ENCODE results near the gene SRGAP2. TPM values are rescaled to one million over a fixed set of nuclear protein-coding genes. Genes with fewer than 3 reads are reported as not detected.
"Not testable (repeated sequence)": the region's sequence is repeated elsewhere in the genome, so short reads cannot be mapped to it uniquely, and the experiment has no call there.

Gene SRGAP2
- total and polyA plus RNA-seq, 4 experiments from 2014 or later: 2.7 to 56.6 (median 33.7) TPM

GRCh38 chr1:206218285-206218684, 14.9 kb downstream of the SRGAP2 start:
- H3K4me3 ChIP-seq (ENCODE audit: low read length in 2 of 2); H3K27me3 ChIP-seq (ENCODE audit: insufficient read depth, low read length); DNase-seq; H3K9me3 Mint-ChIP-seq; POLR2A ChIA-PET (ENCODE audit: partially characterized antibody); H3K36me3 ChIP-seq (ENCODE audit: insufficient read depth, low read length); H3K9me3 ChIP-seq (ENCODE audit: control insufficient read depth in 1 of 2, low read length in 2 of 2); H3K4me1 ChIP-seq (ENCODE audit: insufficient read depth, low read length); H3K4me1 Mint-ChIP-seq; intact Hi-C loops (cut with micrococcal nuclease); H3K27me3 Mint-ChIP-seq; H3K27ac ChIP-seq (ENCODE audit: low read depth, low read length); H3K4me3 Mint-ChIP-seq; H3K36me3 Mint-ChIP-seq; H3K27ac Mint-ChIP-seq; CTCF ChIA-PET (ENCODE audit: partially characterized antibody): not testable (repeated sequence)

- H3K4me1 ChIP-seq (ENCODE audit: insufficient read depth, low read length); H3K27ac Mint-ChIP-seq; H3K36me3 ChIP-seq (ENCODE audit: insufficient read depth, low read length); H3K27me3 Mint-ChIP-seq; DNase-seq; H3K4me1 Mint-ChIP-seq; H3K36me3 Mint-ChIP-seq; H3K9me3 Mint-ChIP-seq; intact Hi-C loops (cut with micrococcal nuclease); POLR2A ChIA-PET (ENCODE audit: partially characterized antibody); H3K27me3 ChIP-seq (ENCODE audit: insufficient read depth, low read length); H3K4me3 Mint-ChIP-seq; H3K4me3 ChIP-seq (ENCODE audit: low read length in 2 of 2); H3K9me3 ChIP-seq (ENCODE audit: control insufficient read depth in 1 of 2, low read length in 2 of 2); H3K27ac ChIP-seq (ENCODE audit: low read depth, low read length); CTCF ChIA-PET (ENCODE audit: partially characterized antibody): not testable (repeated sequence)
Measured at GRCh38 chr1:206218765-206219164, 15.4 kb downstream of the SRGAP2 start.

GRCh38 chr1:206219514-206220331, 16.4 kb downstream of the SRGAP2 start:
- H3K27me3 Mint-ChIP-seq; H3K9me3 ChIP-seq (ENCODE audit: control insufficient read depth in 1 of 2, low read length in 2 of 2); H3K4me1 ChIP-seq (ENCODE audit: insufficient read depth, low read length); H3K27me3 ChIP-seq (ENCODE audit: insufficient read depth, low read length); H3K27ac Mint-ChIP-seq; CTCF ChIA-PET (ENCODE audit: partially characterized antibody); H3K4me1 Mint-ChIP-seq; H3K4me3 ChIP-seq (ENCODE audit: low read length in 2 of 2); DNase-seq; H3K36me3 Mint-ChIP-seq; H3K4me3 Mint-ChIP-seq; H3K36me3 ChIP-seq (ENCODE audit: insufficient read depth, low read length); intact Hi-C loops (cut with micrococcal nuclease); POLR2A ChIA-PET (ENCODE audit: partially characterized antibody); H3K27ac ChIP-seq (ENCODE audit: low read depth, low read length); H3K9me3 Mint-ChIP-seq: not testable (repeated sequence)

GRCh38 chr1:206220332-206221000, 17.1 kb downstream of the SRGAP2 start:
- DNase-seq; H3K27me3 Mint-ChIP-seq; POLR2A ChIA-PET (ENCODE audit: partially characterized antibody); H3K9me3 Mint-ChIP-seq; H3K4me1 Mint-ChIP-seq; intact Hi-C loops (cut with micrococcal nuclease); H3K4me1 ChIP-seq (ENCODE audit: insufficient read depth, low read length); H3K27ac Mint-ChIP-seq; H3K27me3 ChIP-seq (ENCODE audit: insufficient read depth, low read length); H3K4me3 ChIP-seq (ENCODE audit: low read length in 2 of 2); H3K9me3 ChIP-seq (ENCODE audit: control insufficient read depth in 1 of 2, low read length in 2 of 2); H3K36me3 ChIP-seq (ENCODE audit: insufficient read depth, low read length); H3K27ac ChIP-seq (ENCODE audit: low read depth, low read length); CTCF ChIA-PET (ENCODE audit: partially characterized antibody); H3K36me3 Mint-ChIP-seq: not testable (repeated sequence)
- H3K4me3 Mint-ChIP-seq: peak overlapping the region in 2 of 8 donors; percentile 27 to 51

- H3K4me1 Mint-ChIP-seq; H3K27ac ChIP-seq (ENCODE audit: low read depth, low read length); DNase-seq; H3K4me3 ChIP-seq (ENCODE audit: low read length in 2 of 2); H3K27me3 Mint-ChIP-seq; H3K9me3 ChIP-seq (ENCODE audit: control insufficient read depth in 1 of 2, low read length in 2 of 2); H3K9me3 Mint-ChIP-seq; CTCF ChIA-PET (ENCODE audit: partially characterized antibody); H3K27ac Mint-ChIP-seq; H3K27me3 ChIP-seq (ENCODE audit: insufficient read depth, low read length); POLR2A ChIA-PET (ENCODE audit: partially characterized antibody); H3K4me3 Mint-ChIP-seq; H3K4me1 ChIP-seq (ENCODE audit: insufficient read depth, low read length); H3K36me3 ChIP-seq (ENCODE audit: insufficient read depth, low read length); H3K36me3 Mint-ChIP-seq; intact Hi-C loops (cut with micrococcal nuclease): not testable (repeated sequence)
Measured at GRCh38 chr1:206221585-206221984, 18.2 kb downstream of the SRGAP2 start.

GRCh38 chr1:206224190-206224776, 20.9 kb downstream of the SRGAP2 start:
- H3K36me3 ChIP-seq (ENCODE audit: insufficient read depth, low read length); H3K27me3 ChIP-seq (ENCODE audit: insufficient read depth, low read length); H3K27me3 Mint-ChIP-seq; H3K9me3 Mint-ChIP-seq; intact Hi-C loops (cut with micrococcal nuclease); CTCF ChIA-PET (ENCODE audit: partially characterized antibody); H3K9me3 ChIP-seq (ENCODE audit: control insufficient read depth in 1 of 2, low read length in 2 of 2); POLR2A ChIA-PET (ENCODE audit: partially characterized antibody); H3K27ac Mint-ChIP-seq; DNase-seq; H3K4me1 ChIP-seq (ENCODE audit: insufficient read depth, low read length); H3K36me3 Mint-ChIP-seq; H3K4me1 Mint-ChIP-seq; H3K27ac ChIP-seq (ENCODE audit: low read depth, low read length); H3K4me3 Mint-ChIP-seq; H3K4me3 ChIP-seq (ENCODE audit: low read length in 2 of 2): not testable (repeated sequence)

- H3K27me3 ChIP-seq (ENCODE audit: insufficient read depth, low read length); H3K9me3 ChIP-seq (ENCODE audit: control insufficient read depth in 1 of 2, low read length in 2 of 2); H3K4me1 ChIP-seq (ENCODE audit: insufficient read depth, low read length); H3K9me3 Mint-ChIP-seq; POLR2A ChIA-PET (ENCODE audit: partially characterized antibody); H3K4me3 Mint-ChIP-seq; H3K36me3 Mint-ChIP-seq; DNase-seq; H3K4me1 Mint-ChIP-seq; CTCF ChIA-PET (ENCODE audit: partially characterized antibody); intact Hi-C loops (cut with micrococcal nuclease); H3K27ac Mint-ChIP-seq; H3K4me3 ChIP-seq (ENCODE audit: low read length in 2 of 2); H3K27me3 Mint-ChIP-seq; H3K27ac ChIP-seq (ENCODE audit: low read depth, low read length); H3K36me3 ChIP-seq (ENCODE audit: insufficient read depth, low read length): not testable (repeated sequence)
Measured at GRCh38 chr1:206225386-206225785, 22.0 kb downstream of the SRGAP2 start.
